Fibroblast of lung (primary cell): ENCODE results near the gene UBE2J2. TPM values are rescaled to one million over a fixed set of nuclear protein-coding genes. Genes with fewer than 3 reads are reported as not detected.
A peak's percentile ranks its signal among the peaks of the same experiment; 100 is the strongest.

Experiments
- DNase-seq, 2 donors: peaks; one replicate each; pipeline versions ENCODE4 v3.0.0 to v3.0.0-alpha.2; 2010; ENCODE audit warnings: low read depth in 2 of 2
- H2AFZ ChIP-seq: 2 replicates; pipeline ENCODE4 v1.5.1; 2012; ENCODE audit warnings: low read length, control low read depth, inconsistent platforms
- H3K27ac ChIP-seq: 2 replicates; pipeline ENCODE4 v1.5.1; 2011; ENCODE audit warnings: low read length, control low read depth; ENCODE audit not compliant: insufficient read depth
- H3K27me3 ChIP-seq: 2 replicates; pipeline ENCODE4 v1.5.1; 2011; ENCODE audit warnings: mild to moderate bottlenecking, low read length; ENCODE audit not compliant: control insufficient read depth, insufficient read depth
- H3K36me3 ChIP-seq: 2 replicates; pipeline ENCODE4 v1.5.1; 2011; ENCODE audit warnings: low read length; ENCODE audit not compliant: control insufficient read depth, insufficient read depth
- H3K4me1 ChIP-seq: 2 replicates; pipeline ENCODE4 v1.5.1; 2011; ENCODE audit warnings: low read length; ENCODE audit not compliant: control insufficient read depth, insufficient read depth; ENCODE audit errors: extremely low read depth
- H3K4me2 ChIP-seq: 2 replicates; pipeline ENCODE4 v1.5.1; 2011; ENCODE audit warnings: low read length, control low read depth; ENCODE audit not compliant: insufficient read depth; ENCODE audit errors: extremely low read depth
- H3K4me3 ChIP-seq, 4 experiments: fragments of 200-600 bp in 1 of 4; sonication (generic) in 1 of 4; replicated peaks in 1 of 4; 2 replicates each; pipeline ENCODE4 v1.5.1; 2011 to 2016; ENCODE audit warnings: low read length in 4 of 4, low read depth in 3 of 4, mild to moderate bottlenecking in 3 of 4, control low read depth in 2 of 4, inconsistent platforms in 1 of 4, mixed read lengths in 1 of 4; ENCODE audit not compliant: insufficient read depth in 1 of 4; ENCODE audit errors: control extremely low read depth in 1 of 4
- H3K79me2 ChIP-seq: 2 replicates; pipeline ENCODE4 v1.5.1; 2012; ENCODE audit warnings: mild to moderate bottlenecking, low read length, inconsistent platforms; ENCODE audit not compliant: control insufficient read depth, insufficient read depth
- H3K9ac ChIP-seq: 2 replicates; pipeline ENCODE4 v1.5.1; 2011; ENCODE audit warnings: mild to moderate bottlenecking, low read length, control low read depth; ENCODE audit not compliant: insufficient read depth
- H3K9me3 ChIP-seq: 2 replicates; pipeline ENCODE4 v1.5.1; 2012; ENCODE audit warnings: low read depth, low read length; ENCODE audit not compliant: control insufficient read depth, insufficient read depth
- H4K20me1 ChIP-seq: 2 replicates; pipeline ENCODE4 v1.5.1; 2011; ENCODE audit warnings: low read length; ENCODE audit not compliant: control insufficient read depth, insufficient read depth; ENCODE audit errors: extremely low read depth
- CTCF ChIP-seq, 2 donors: IDR thresholded peaks in 1 of 2; conservative IDR thresholded peaks in 1 of 2; 1 replicate in 1 of 2; 2 replicates in 1 of 2; pipeline ENCODE4 v1.5.1; 2011 to 2012; ENCODE audit warnings: low read length in 2 of 2, control low read depth in 1 of 2, inconsistent platforms in 1 of 2, low read depth in 1 of 2, mild to moderate bottlenecking in 1 of 2
- EZH2 ChIP-seq: IDR thresholded peaks from 2 replicates; pipeline ENCODE4 v1.5.1; 2012; ENCODE audit warnings: low read length, control low read depth, mild to moderate bottlenecking; ENCODE audit errors: missing control alignments
- polyA minus RNA-seq: library from RNA; depleted of rRNA, polyadenylated mRNA; stranded (reverse); fragments of >200 nt; gene quantifications from 2 replicates; pipeline ENCODE4 v1.2.3, GENCODE V29; 2011; ENCODE audit warnings: low replicate concordance
- polyA plus RNA-seq, 2 donors: library from polyadenylated mRNA; depleted of rRNA in 1 of 2; stranded (reverse) in 1 of 2; unstranded in 1 of 2; fragments of >200 nt; gene quantifications; 2 replicates each; pipeline ENCODE4 v1.2.1, GENCODE V29; 2011 to 2012; ENCODE audit warnings: missing spikeins in 1 of 2
- total RNA-seq: library from RNA; depleted of rRNA; stranded (reverse); fragments of >200 nt; gene quantifications from 2 replicates; pipeline ENCODE4 v1.2.1, GENCODE V29; 2014

UBE2J2 gene
- total RNA-seq = 39.5 and 47.2 TPM in 2 replicates
- polyA plus RNA-seq = 32.3 and 50.9 TPM in 2 replicates
- 39.9 and 65.8 TPM in 2 replicates for polyA plus RNA-seq (2012)
- polyA minus RNA-seq = 13.4 and 17.9 TPM in 2 replicates

GRCh38 chr1:1273512-1274298 lies at the start of gene UBE2J2:
Gene UBE2J2, minus strand, starts transcription at chr1:1273854. Its CDS starts 5,862 bp downstream, at chr1:1267992.
- DNase-seq = peak; percentile 91 to 94
- TF ChIP-seq CTCF (conservative IDR thresholded peaks at IDR 0.05 in 1 of 2, IDR thresholded peaks at IDR 0.05 in 1 of 2; ENCODE audit: low read depth in 1 of 2, low read length in 2 of 2) (no peak), EZH2 (no peak)

GRCh38 chr1:1322952-1323351 lies 49.3 kb upstream of the UBE2J2 start:
- no peak for TF ChIP-seq CTCF (conservative IDR thresholded peaks at IDR 0.05 in 1 of 2, IDR thresholded peaks at IDR 0.05 in 1 of 2; ENCODE audit: low read depth in 1 of 2, low read length in 2 of 2)
- no peak for TF ChIP-seq EZH2
- no peak overlapping the region for H2AFZ ChIP-seq
- no peaks in the 10 kb centered on the region for H3K27me3 ChIP-seq
- no peaks in the 10 kb centered on the region for H3K9me3 ChIP-seq
- DNase-seq = no peak
- peaks cover 64% of the 10 kb centered on the region for H3K79me2 ChIP-seq
- peak overlapping the region in 1 of 4 experiments; percentile 32 for H3K4me3 ChIP-seq
- H3K4me1 ChIP-seq = peaks cover 26% of the 10 kb centered on the region
- peak overlapping the region; percentile 59 for H3K4me2 ChIP-seq
- peaks cover 17% of the 10 kb centered on the region for H3K36me3 ChIP-seq
- no peaks in the 10 kb centered on the region for H4K20me1 ChIP-seq
- H3K9ac ChIP-seq = no peak overlapping the region
- no peak overlapping the region for H3K27ac ChIP-seq

More at GRCh38 chr1:1273512-1274298, at the start of gene UBE2J2:
- no peaks in the 10 kb centered on the region for H3K27me3 ChIP-seq
- no peaks in the 10 kb centered on the region for H4K20me1 ChIP-seq
- peak within 1 kb of the TSS; percentile 97 for H3K9ac ChIP-seq
- H3K27ac ChIP-seq = peak within 1 kb of the TSS; percentile 95
- peak within 1 kb of the TSS; percentile 75 for H2AFZ ChIP-seq
- H3K9me3 ChIP-seq = no peaks in the 10 kb centered on the region
- peak within 1 kb of the TSS; percentile 89 for H3K4me2 ChIP-seq
- H3K36me3 ChIP-seq = peaks cover 3% of the 10 kb centered on the region
- H3K4me3 ChIP-seq = peak within 1 kb of the TSS; percentile 82 to 96 (median 86)
- H3K79me2 ChIP-seq = peaks cover 48% of the 10 kb centered on the region
- peaks cover 20% of the 10 kb centered on the region for H3K4me1 ChIP-seq

- Histone ChIP-seq H3K9me3 (no peaks in the 10 kb centered on the region), H3K36me3 (peaks cover 15% of the 10 kb centered on the region), H3K4me2 (no peak overlapping the region), H3K4me1 (peaks cover 29% of the 10 kb centered on the region), H3K27ac (no peak overlapping the region), H3K9ac (no peak overlapping the region), H3K27me3 (no peaks in the 10 kb centered on the region), H3K4me3 (no peak overlapping the region), H4K20me1 (no peaks in the 10 kb centered on the region), H2AFZ (no peak overlapping the region), H3K79me2 (peaks cover 67% of the 10 kb centered on the region)
- no peak for DNase-seq
- TF ChIP-seq CTCF (conservative IDR thresholded peaks at IDR 0.05 in 1 of 2, IDR thresholded peaks at IDR 0.05 in 1 of 2; ENCODE audit: low read depth in 1 of 2, low read length in 2 of 2) (no peak), EZH2 (no peak)
Observed at GRCh38 chr1:1322418-1322817, 48.8 kb upstream of the UBE2J2 start.
